ENCODE results near the gene MAST4. TPM values are rescaled to one million over a fixed set of nuclear protein-coding genes. Genes with fewer than 3 reads are reported as not detected.

Gene MAST4
- total and polyA plus RNA-seq, 2 of the 8 experiments (the other 6 are each of a cell fraction or from before 2014, with no cell fraction given), result 1.5 to 2.6 TPM

- TF ChIP-seq BACH1 (IDR thresholded peaks at IDR 0.05; ENCODE audit: low read length) (no peak), SIN3A (conservative IDR thresholded peaks at IDR 0.05 in 1 of 2, IDR thresholded peaks at IDR 0.05 in 1 of 2; ENCODE audit: low read depth in 1 of 2, low read length in 2 of 2) (no peak), RBBP5 (IDR thresholded peaks at IDR 0.05; ENCODE audit: borderline replicate concordance, low read depth, low read length) (no peak), E2F6 (IDR thresholded peaks at IDR 0.05) (no peak), RXRA (IDR thresholded peaks at IDR 0.05; ENCODE audit: insufficient read depth, low read depth, low read length) (no peak), POLR2AphosphoS5 (IDR thresholded peaks at IDR 0.05; ENCODE audit: low read depth, low read length) (no peak), RFX5 (IDR thresholded peaks at IDR 0.05; ENCODE audit: borderline replicate concordance, low read depth, low read length) (no peak)
These were observed 607.5 kb downstream of the MAST4 start (continued) for GRCh38 chr5:67203701-67204074.

All from H1 (cell line).